Neural progenitor cell (in vitro differentiated cells): Measurements from ENCODE around the gene UCMA.

Experiments
- CTCF ChIP-seq: fragments of 200-600 bp; sonication (generic); IDR thresholded peaks from 2 replicates; pipeline ENCODE4 v1.5.1; 2017; ENCODE audit warnings: antibody characterized with exemption, mild to moderate bottlenecking
- EZH2 ChIP-seq: fragments of 200-600 bp; sonication (generic); IDR thresholded peaks from 2 replicates; pipeline ENCODE4 v1.6.1; 2017; ENCODE audit warnings: antibody characterized with exemption, mild to moderate bottlenecking, moderate library complexity

GRCh38 chr10:13236638-13237037, 2.5 kb upstream of the UCMA start:
- TF ChIP-seq CTCF: no peak
- TF ChIP-seq EZH2: no peak
